SK-N-SH (cell line): Measurements from ENCODE around the gene XKR8. TPM values are rescaled to one million over a fixed set of nuclear protein-coding genes. Genes with fewer than 3 reads are reported as not detected.

Experiments used
- CTCF ChIA-PET: fragments of 300-600, 350-600 bp; formaldehyde crosslinking; extraction: SDS; loops from one replicate; lab custom pipeline; 2021; lab: Yijun Ruan, JAX
- POLR2A ChIA-PET: fragments of 350-600 bp; sonication (Branson Sonifier 250); formaldehyde crosslinking; extraction: SDS; loops from one replicate; lab custom pipeline; 2020; ENCODE audit warnings: antibody characterized with exemption, inconsistent platforms; lab: Yijun Ruan, JAX
- DNase-seq: peaks from one replicate; pipeline ENCODE4 v3.0.0; 2012
- H2AFZ ChIP-seq: fragments of 200-600 bp; sonication (generic); 2 replicates; pipeline ENCODE4 v1.8.1; 2016; ENCODE audit warnings: antibody characterized with exemption, mild to moderate bottlenecking, low read depth
- H3F3A ChIP-seq: fragments of 200-600 bp; sonication (generic); replicated peaks from 2 replicates; pipeline ENCODE3; 2016; ENCODE audit warnings: antibody characterized with exemption, mild to moderate bottlenecking; ENCODE audit not compliant: insufficient read depth
- H3K27ac ChIP-seq, 2 experiments: fragments of 200-500 bp in 1 of 2; fragments of 200-600 bp in 1 of 2; sonication (Bioruptor generic) in 1 of 2; sonication (generic), shearing (Covaris generic) in 1 of 2; 2 replicates each; pipeline versions ENCODE4 v1.5.1 to v1.6.1; 2014 to 2016; ENCODE audit warnings: low read depth in 2 of 2, inconsistent platforms in 1 of 2, low read length in 1 of 2, mild to moderate bottlenecking in 1 of 2, mixed read lengths in 1 of 2
- H3K27me3 ChIP-seq: fragments of 200-600 bp; sonication (generic), shearing (Covaris generic); 2 replicates; pipeline ENCODE4 v1.6.1; 2016; ENCODE audit warnings: mixed run types; ENCODE audit not compliant: insufficient read depth
- H3K36me3 ChIP-seq, 2 experiments: fragments of 200-500 bp in 1 of 2; fragments of 200-600 bp in 1 of 2; sonication (Bioruptor generic) in 1 of 2; sonication (generic) in 1 of 2; replicated peaks in 1 of 2; 2 replicates each; pipeline versions ENCODE3 to v1.5.1; 2014 to 2016; ENCODE audit warnings: low read length in 1 of 2, mild to moderate bottlenecking in 1 of 2; ENCODE audit not compliant: insufficient read depth in 2 of 2, control insufficient read depth in 1 of 2
- H3K4me1 ChIP-seq, 2 experiments: fragments of 200-500 bp in 1 of 2; fragments of 200-600 bp in 1 of 2; sonication (Bioruptor generic) in 1 of 2; sonication (generic), shearing (Covaris generic) in 1 of 2; 2 replicates each; pipeline versions ENCODE4 v1.5.1 to v1.6.1; 2014 to 2016; ENCODE audit warnings: low read depth in 1 of 2, low read length in 1 of 2, mixed run types in 1 of 2; ENCODE audit not compliant: insufficient read depth in 2 of 2, control insufficient read depth in 1 of 2
- H3K4me2 ChIP-seq: fragments of 200-600 bp; sonication (generic), shearing (Covaris generic); 2 replicates; pipeline ENCODE4 v1.6.1; 2017; ENCODE audit warnings: mixed run types
- H3K4me3 ChIP-seq, 2 experiments: fragments of 200-500 bp in 1 of 2; fragments of 200-600 bp in 1 of 2; sonication (Bioruptor generic) in 1 of 2; sonication (generic), shearing (Covaris generic) in 1 of 2; 2 replicates each; pipeline versions ENCODE4 v1.5.1 to v1.8.1; 2014 to 2016; ENCODE audit warnings: low read depth in 2 of 2, inconsistent platforms in 1 of 2, low read length in 1 of 2, mild to moderate bottlenecking in 1 of 2, mixed read lengths in 1 of 2, moderate library complexity in 1 of 2
- H3K79me2 ChIP-seq: fragments of 200-600 bp; sonication (generic); 2 replicates; pipeline ENCODE4 v1.8.1; 2017; ENCODE audit warnings: mild to moderate bottlenecking; ENCODE audit not compliant: insufficient read depth
- H3K9ac ChIP-seq: fragments of 200-600 bp; sonication (generic); 2 replicates; pipeline ENCODE4 v1.6.1; 2017; ENCODE audit warnings: mixed run types
- H3K9me2 ChIP-seq: fragments of 200-600 bp; sonication (generic); 2 replicates; pipeline ENCODE4 v1.6.1; 2017; ENCODE audit warnings: mixed run types
- H3K9me3 ChIP-seq: fragments of 200-600 bp; sonication (generic); 2 replicates; pipeline ENCODE4 v1.6.1; 2017; ENCODE audit warnings: mixed run types, mild to moderate bottlenecking, moderate library complexity
- H4K20me1 ChIP-seq: fragments of 200-600 bp; sonication (generic); 2 replicates; pipeline ENCODE4 v1.6.1; 2017; ENCODE audit warnings: mild to moderate bottlenecking, mixed run types; ENCODE audit not compliant: insufficient read depth
- CTCF ChIP-seq: fragments of 200-600 bp; sonication (generic); IDR thresholded peaks from 2 replicates; pipeline ENCODE4 v1.6.1; 2017; ENCODE audit warnings: antibody characterized with exemption, mild to moderate bottlenecking, moderate library complexity
- ELF1 ChIP-seq: IDR thresholded peaks from 2 replicates; pipeline ENCODE4 v1.4.0; 2012
- FOXJ3 ChIP-seq: sonication (generic); formaldehyde crosslinking; IDR thresholded peaks from 2 replicates; pipeline ENCODE4 v1.5.1; 2020; ENCODE audit warnings: mild to moderate bottlenecking, missing genetic modification reagents
- GABPA ChIP-seq: IDR thresholded peaks from 2 replicates; pipeline ENCODE4 v1.4.0; 2012; ENCODE audit warnings: low read depth, mild to moderate bottlenecking
- MAX ChIP-seq: IDR thresholded peaks from 2 replicates; pipeline ENCODE4 v1.4.0; 2012; ENCODE audit warnings: low read depth
- MEF2A ChIP-seq: IDR thresholded peaks from 2 replicates; pipeline ENCODE4 v1.4.0; 2012; ENCODE audit warnings: low read depth, borderline replicate concordance
- NFIC ChIP-seq: IDR thresholded peaks from 2 replicates; pipeline ENCODE4 v1.4.0; 2012; ENCODE audit warnings: borderline replicate concordance
- NRF1 ChIP-seq: IDR thresholded peaks from 2 replicates; pipeline ENCODE4 v1.6.1; 2012; ENCODE audit warnings: low read depth, mild to moderate bottlenecking, low read length
- POLR2AphosphoS5 ChIP-seq: IDR thresholded peaks from 2 replicates; pipeline ENCODE4 v1.6.1; 2012; ENCODE audit warnings: low read depth, low read length
- REST ChIP-seq: IDR thresholded peaks from 2 replicates; pipeline ENCODE4 v1.6.1; 2012; ENCODE audit warnings: mild to moderate bottlenecking, low read depth, low read length, moderate library complexity
- SIN3A ChIP-seq: IDR thresholded peaks from 2 replicates; pipeline ENCODE4 v1.6.1; 2012; ENCODE audit warnings: low read depth, mild to moderate bottlenecking, low read length, moderate library complexity, borderline replicate concordance
- SMC3 ChIP-seq: IDR thresholded peaks from 2 replicates; pipeline ENCODE4 v1.6.1; 2012; ENCODE audit warnings: low read depth, low read length, improper control_type of control experiment
- TCF12 ChIP-seq: IDR thresholded peaks from 2 replicates; pipeline ENCODE4 v1.4.0; 2012
- USF1 ChIP-seq: IDR thresholded peaks from 2 replicates; pipeline ENCODE4 v1.4.0; 2012; ENCODE audit warnings: low read depth, borderline replicate concordance
- YY1 ChIP-seq: IDR thresholded peaks from 2 replicates; pipeline ENCODE4 v1.4.0; 2012; ENCODE audit warnings: low read depth, mild to moderate bottlenecking
- WGBS: methylation state at CpG from one replicate; pipeline ENCODE4 v1.1.6; 2017; ENCODE audit warnings: low lambda C conversion rate; 5-methylcytosine and 5-hydroxymethylcytosine counted together
- polyA plus RNA-seq, 3 experiments: library from polyadenylated mRNA; depleted of rRNA; stranded (reverse); fragments of >200 nt; gene quantifications; 2 replicates each; pipeline ENCODE4 v1.2.3, GENCODE V29; 2012

XKR8 gene
- polyA plus RNA-seq, 1 of the 3 experiments (the other 2 are of a cell fraction): 0.02 TPM

GRCh38 chr1:27949027-27949426, 10.7 kb upstream of the XKR8 start (continued):
- no peak for TF ChIP-seq CTCF
- TF ChIP-seq USF1: no peak
- no peak for TF ChIP-seq NFIC
- no peak for TF ChIP-seq YY1
- no peak for TF ChIP-seq MEF2A
- TF ChIP-seq MAX: no peak
- no peak for TF ChIP-seq ELF1
- no peak for TF ChIP-seq TCF12
- TF ChIP-seq POLR2AphosphoS5: no peak

- POLR2A ChIA-PET: no interaction called here
- Histone ChIP-seq H3K79me2 (no peaks in the 10 kb centered on the region), H3K4me3 (no peak overlapping the region), H3F3A (no peaks in the 10 kb centered on the region), H3K27me3 (no peaks in the 10 kb centered on the region), H3K9me3 (no peaks in the 10 kb centered on the region), H2AFZ (no peak overlapping the region), H3K4me2 (no peak overlapping the region), H3K9ac (no peak overlapping the region), H4K20me1 (no peaks in the 10 kb centered on the region), H3K4me1 (no peaks in the 10 kb centered on the region), H3K36me3 (no peaks in the 10 kb centered on the region), H3K9me2 (no peaks in the 10 kb centered on the region), H3K27ac (no peak overlapping the region)
- 31% methylated on average over 3 of the region's 3 CpGs for WGBS
- TF ChIP-seq REST (no peak), NRF1 (no peak), FOXJ3 (CRISPR knock-in tag) (no peak), GABPA (no peak), CTCF (no peak), YY1 (no peak), SIN3A (no peak), SMC3 (no peak)
- DNase-seq: no peak
- CTCF ChIA-PET: interaction anchor here (0.8 kb wide), 1 partner anchor 26 kb away, joined by 3 read pairs; no protein-coding TSS in a partner anchor
These were observed 8.4 kb upstream of the XKR8 start for GRCh38 chr1:27951396-27951795.
